ENCODE measurements around the gene LIN28B. TPM values are rescaled to one million over a fixed set of nuclear protein-coding genes. Genes with fewer than 3 reads are reported as not detected.

The LIN28B gene
- total and polyA plus RNA-seq, 8 donors, result 0.22 TPM; not detected in 7

DNA sequence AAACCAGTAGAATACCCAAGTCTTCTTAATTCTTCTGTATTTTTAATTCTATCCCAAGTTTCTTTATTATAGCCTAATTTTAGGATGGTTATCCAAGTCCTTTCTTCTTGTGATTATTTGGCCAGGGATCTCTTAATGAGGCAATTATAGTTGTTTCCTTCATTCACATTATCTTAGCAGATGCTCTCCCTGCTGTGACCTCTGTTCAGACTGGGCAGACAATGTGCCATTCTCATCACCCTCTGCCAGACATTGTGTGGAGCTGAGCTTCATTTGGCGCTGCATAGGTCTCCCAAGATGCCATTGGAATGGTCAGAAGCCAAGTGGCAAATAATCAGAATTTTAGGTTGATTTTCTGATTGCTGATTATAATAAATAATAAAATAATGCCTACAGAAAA lies 79.4 kb downstream of the LIN28B start:
- intact Hi-C loops (cut with DNase I), result no loop called here
- no peaks in the 10 kb centered on the region for H3K4me1 ChIP-seq
- FAIRE-seq (no peak), DNase-seq (no peak), ATAC-seq (no peak)
- WGBS, 2 donors, result 100% methylated on average over 1 of the region's 1 CpG
- H3K9me3 ChIP-seq, result no peaks in the 10 kb centered on the region
- H3K4me3 ChIP-seq, result no peak overlapping the region
- H3K27me3 ChIP-seq, result peaks cover 0 to 4% (median 0%) of the 10 kb centered on the region in 4 donors
- no peak overlapping the region for H3K27ac ChIP-seq
- no peaks in the 10 kb centered on the region for H3K36me3 ChIP-seq
- TF ChIP-seq CTCF (IDR thresholded peaks at IDR 0.05), result no peak

GRCh38 chr6:105038259-105038658 lies 81.4 kb downstream of the LIN28B start:
- no peak for DNase-seq
- ATAC-seq, result no peak
- no peak for FAIRE-seq
- no peak for TF ChIP-seq CTCF (IDR thresholded peaks at IDR 0.05)
- 56 to 66% methylated on average over 2 of the region's 2 CpGs for WGBS, 2 donors
- Histone ChIP-seq H3K27ac (no peak overlapping the region), H3K4me1 (no peaks in the 10 kb centered on the region), H3K4me3 (no peak overlapping the region), H3K36me3 (no peaks in the 10 kb centered on the region), H3K27me3 (peaks cover 0 to 4% (median 0%) of the 10 kb centered on the region in 4 donors), H3K9me3 (no peaks in the 10 kb centered on the region)
- intact Hi-C loops (cut with DNase I), result no loop called here

GRCh38 chr6:105041880-105042279 lies 85.0 kb downstream of the LIN28B start:
- H3K27ac ChIP-seq, result no peak overlapping the region
- no peak for ATAC-seq
- H3K36me3 ChIP-seq, result no peaks in the 10 kb centered on the region
- no peak for DNase-seq
- FAIRE-seq, result no peak
- 76 to 80% methylated on average over 2 of the region's 2 CpGs for WGBS, 2 donors
- no peaks in the 10 kb centered on the region for H3K27me3 ChIP-seq
- TF ChIP-seq CTCF (IDR thresholded peaks at IDR 0.05), result no peak
- no peaks in the 10 kb centered on the region for H3K4me1 ChIP-seq
- no peak overlapping the region for H3K4me3 ChIP-seq
- intact Hi-C loops (cut with DNase I), result no loop called here
- H3K9me3 ChIP-seq, result no peaks in the 10 kb centered on the region

DNA sequence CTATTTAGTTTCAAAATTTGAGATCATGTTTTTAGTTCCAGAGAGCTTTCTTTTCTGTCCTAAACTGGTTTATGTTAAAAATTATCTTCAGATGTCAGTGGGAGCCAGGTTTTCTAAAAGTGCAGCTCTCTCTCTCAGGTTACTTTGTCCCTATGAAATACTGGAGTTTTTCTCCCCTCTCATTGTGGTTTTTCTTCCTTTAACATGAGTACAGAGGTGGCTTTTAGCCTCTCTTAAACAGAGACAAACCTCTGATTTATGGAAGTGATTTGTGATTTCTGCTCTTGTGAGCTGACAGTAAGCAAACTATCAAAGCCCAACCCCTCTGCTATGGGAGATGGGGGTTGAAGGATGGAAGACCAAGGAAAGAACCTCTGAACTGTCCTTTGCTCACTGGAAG lies 85.7 kb downstream of the LIN28B start:
- FAIRE-seq, result no peak
- DNase-seq, result no peak
- Histone ChIP-seq H3K4me3 (no peak overlapping the region), H3K9me3 (no peaks in the 10 kb centered on the region), H3K27ac (no peak overlapping the region), H3K27me3 (no peaks in the 10 kb centered on the region), H3K36me3 (no peaks in the 10 kb centered on the region), H3K4me1 (no peaks in the 10 kb centered on the region)
- ATAC-seq, result no peak
- intact Hi-C loops (cut with DNase I), result no loop called here
- TF ChIP-seq CTCF (IDR thresholded peaks at IDR 0.05), result no peak

DNA sequence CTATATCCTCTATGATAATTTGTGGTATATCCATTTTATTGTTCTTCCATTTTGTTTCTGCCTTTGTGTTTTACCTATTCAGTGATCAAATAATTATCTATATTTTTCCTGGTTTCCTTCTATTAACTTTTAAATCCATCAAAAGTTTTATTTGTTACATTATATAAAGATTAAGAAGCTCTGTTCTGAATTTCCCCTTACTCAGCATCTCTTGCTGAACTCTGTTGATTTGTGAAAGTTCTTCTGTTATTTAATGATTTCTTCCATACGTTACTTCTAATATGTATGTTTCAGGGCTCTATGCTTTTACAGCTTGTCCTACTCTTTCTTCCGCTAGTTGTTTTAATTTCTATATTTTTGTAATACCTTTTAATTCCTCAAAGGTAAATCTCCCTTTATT lies 87.1 kb downstream of the LIN28B start:
- Histone ChIP-seq H3K4me1 (no peaks in the 10 kb centered on the region), H3K27ac (no peak overlapping the region), H3K36me3 (no peaks in the 10 kb centered on the region), H3K4me3 (no peak overlapping the region), H3K9me3 (no peaks in the 10 kb centered on the region), H3K27me3 (no peaks in the 10 kb centered on the region)
- no peak for TF ChIP-seq CTCF (IDR thresholded peaks at IDR 0.05)
- intact Hi-C loops (cut with DNase I), result no loop called here
- DNase-seq (no peak), ATAC-seq (no peak), FAIRE-seq (no peak)
- whole genome bisulfite sequencing, 2 donors, result 89 to 94% methylated on average over 2 of the region's 2 CpGs
